CD14-positive monocyte (primary cell): Measurements from ENCODE around the gene LRRC58. TPM values are rescaled to one million over a fixed set of nuclear protein-coding genes. Genes with fewer than 3 reads are reported as not detected.

Experiments
- DNase-seq, 3 donors: peaks; one replicate each; pipeline ENCODE4 v3.0.0-alpha.2; 2011 to 2022
- H2AFZ ChIP-seq: 2 replicates; pipeline ENCODE4 v1.6.0; 2012; ENCODE audit warnings: mild to moderate bottlenecking, low read depth, low read length, inconsistent platforms; ENCODE audit not compliant: insufficient read depth, poor library complexity, severe bottlenecking
- H3K27ac ChIP-seq, 2 donors: 1 replicate in 1 of 2; 2 replicates in 1 of 2; pipeline ENCODE4 v1.5.1; 2012 to 2013; ENCODE audit warnings: low read length in 2 of 2, control low read depth in 1 of 2, inconsistent platforms in 1 of 2, low read depth in 1 of 2, mild to moderate bottlenecking in 1 of 2
- H3K27me3 ChIP-seq, 2 donors: one replicate each; pipeline versions ENCODE4 v1.6.0 to v1.6.1; 2011 to 2013; ENCODE audit warnings: low read length in 2 of 2; ENCODE audit not compliant: control insufficient read depth in 2 of 2, insufficient read depth in 2 of 2
- H3K36me3 ChIP-seq, 2 donors: replicated peaks in 1 of 2; 1 replicate in 1 of 2; 2 replicates in 1 of 2; pipeline versions ENCODE4 v1.5.1 to v1.6.1; 2012 to 2013; ENCODE audit warnings: low read length in 2 of 2, control low read depth in 1 of 2, inconsistent platforms in 1 of 2, mild to moderate bottlenecking in 1 of 2; ENCODE audit not compliant: insufficient read depth in 2 of 2, control insufficient read depth in 1 of 2
- H3K4me1 ChIP-seq, 2 donors: 1 replicate in 1 of 2; 2 replicates in 1 of 2; pipeline versions ENCODE4 v1.5.1 to v1.6.1; 2012 to 2013; ENCODE audit warnings: low read length in 2 of 2, control low read depth in 1 of 2, inconsistent platforms in 1 of 2, mild to moderate bottlenecking in 1 of 2, moderate library complexity in 1 of 2; ENCODE audit not compliant: insufficient read depth in 2 of 2, control insufficient read depth in 1 of 2
- H3K4me2 ChIP-seq: replicated peaks from 2 replicates; pipeline ENCODE3; 2012; ENCODE audit warnings: low read length, moderate library complexity, mild to moderate bottlenecking; ENCODE audit not compliant: poor library complexity, severe bottlenecking; ENCODE audit errors: extremely low read depth
- H3K4me3 ChIP-seq, 3 experiments: fragments of 200-600 bp in 1 of 3; sonication (generic) in 1 of 3; replicated peaks in 1 of 3; 1 replicate in 2 of 3; 2 replicates in 1 of 3; pipeline ENCODE4 v1.5.1; 2011 to 2013; ENCODE audit warnings: low read length in 3 of 3, mild to moderate bottlenecking in 3 of 3, control low read depth in 2 of 3, low read depth in 2 of 3, inconsistent platforms in 1 of 3, moderate library complexity in 1 of 3
- H3K79me2 ChIP-seq: 2 replicates; pipeline ENCODE4 v1.6.0; 2012; ENCODE audit warnings: mild to moderate bottlenecking, control low read depth, inconsistent platforms, low read length, moderate library complexity; ENCODE audit not compliant: insufficient read depth
- H3K9ac ChIP-seq: 2 replicates; pipeline ENCODE4 v1.6.0; 2017; ENCODE audit warnings: low read length, mild to moderate bottlenecking; ENCODE audit not compliant: insufficient read depth, poor library complexity, severe bottlenecking
- H3K9me3 ChIP-seq, 2 donors: replicated peaks in 1 of 2; 1 replicate in 1 of 2; 2 replicates in 1 of 2; pipeline versions ENCODE4 v1.5.1 to v1.6.1; 2012 to 2013; ENCODE audit warnings: low read length in 2 of 2, control low read depth in 1 of 2; ENCODE audit not compliant: control insufficient read depth in 1 of 2, insufficient read depth in 1 of 2
- H4K20me1 ChIP-seq: 2 replicates; pipeline ENCODE4 v1.6.0; 2012; ENCODE audit warnings: mild to moderate bottlenecking, low read length, control low read depth, moderate library complexity; ENCODE audit not compliant: insufficient read depth
- H3K27ac Mint-ChIP-seq, 7 donors: one replicate each; pipeline ENCODE4 v1.8.0; 2020; ENCODE audit warnings: mild to moderate bottlenecking in 7 of 7, mixed read lengths in 7 of 7, moderate library complexity in 6 of 7, inconsistent platforms in 2 of 7
- H3K27me3 Mint-ChIP-seq, 3 donors: one replicate each; pipeline ENCODE4 v1.8.0; 2021 to 2022; ENCODE audit warnings: low read depth in 3 of 3, mild to moderate bottlenecking in 3 of 3, mixed read lengths in 3 of 3, moderate library complexity in 3 of 3, inconsistent platforms in 1 of 3
- H3K36me3 Mint-ChIP-seq, 2 donors: one replicate each; pipeline ENCODE4 v1.8.0; 2020; ENCODE audit warnings: mixed read lengths in 2 of 2, inconsistent platforms in 1 of 2, mild to moderate bottlenecking in 1 of 2
- H3K4me1 Mint-ChIP-seq: one replicate; pipeline ENCODE4 v1.8.0; 2020; ENCODE audit warnings: mild to moderate bottlenecking, mixed read lengths
- H3K4me3 Mint-ChIP-seq, 2 donors: one replicate each; pipeline ENCODE4 v1.8.0; 2020; ENCODE audit warnings: mild to moderate bottlenecking in 2 of 2, mixed read lengths in 2 of 2, moderate library complexity in 1 of 2
- H3K9me3 Mint-ChIP-seq, 7 donors: one replicate each; pipeline ENCODE4 v1.8.0; 2020 to 2022; ENCODE audit warnings: mixed read lengths in 7 of 7, mild to moderate bottlenecking in 6 of 7, moderate library complexity in 6 of 7, inconsistent platforms in 2 of 7
- WGBS: methylation state at CpG from one replicate; pipeline ENCODE4 v1.1.5; 2013; ENCODE audit warnings: missing lambda C conversion rate; ENCODE audit not compliant: insufficient coverage; 5-methylcytosine and 5-hydroxymethylcytosine counted together
- intact Hi-C, 2 donors: fragments of 100-400 bp; cut with micrococcal nuclease; formaldehyde crosslinking; loops; one replicate each; pipeline versions ENCODE4 v1.15.0 to v1.15.1; 2023
- polyA plus RNA-seq, 3 donors: library from polyadenylated mRNA; depleted of rRNA in 1 of 3; unstranded in 2 of 3; stranded (reverse) in 1 of 3; fragments of 300-500 nt in 2 of 3; fragments of >200 nt in 1 of 3; fragmentation: Illumina TruSeq in 2 of 3; gene quantifications; 1 replicate in 2 of 3; 2 replicates in 1 of 3; pipeline ENCODE4 v1.2.3, GENCODE V29; 2012 to 2021
- TF ChIP-seq, protein P1 (sequence below): fragments of 200-600 bp; IDR thresholded peaks from one replicate; pipeline ENCODE4 v1.8.0; 2022; ENCODE audit warnings: antibody characterized with exemption, mild to moderate bottlenecking

LRRC58 gene
- polyA plus RNA-seq, 3 donors, result 6.5 to 12.4 (median 8.3) TPM

- Histone ChIP-seq H3K9me3 (peaks cover 7 to 26% of the 10 kb centered on the region in 2 donors), H3K4me3 (no peak overlapping the region), H3K27ac (no peak overlapping the region), H4K20me1 (no peaks in the 10 kb centered on the region), H2AFZ (no peak overlapping the region), H3K9ac (no peak overlapping the region), H3K4me1 (no peaks in the 10 kb centered on the region), H3K36me3 (no peaks in the 10 kb centered on the region), H3K27me3 (no peaks in the 10 kb centered on the region), H3K4me2 (no peak overlapping the region), H3K79me2 (no peaks in the 10 kb centered on the region)
- Mint-ChIP-seq H3K36me3 (peaks cover 12 to 16% of the 10 kb centered on the region in 2 donors), H3K4me3 (no peak overlapping the region), H3K4me1 (no peaks in the 10 kb centered on the region), H3K27me3 (peaks cover 0 to 5% (median 2%) of the 10 kb centered on the region in 3 donors), H3K27ac (no peak overlapping the region), H3K9me3 (peaks cover 22 to 40% (median 31%) of the 10 kb centered on the region in 7 donors)
- no peak for DNase-seq
- intact Hi-C loops, result no loop called here
- TF ChIP-seq, protein P1, sequence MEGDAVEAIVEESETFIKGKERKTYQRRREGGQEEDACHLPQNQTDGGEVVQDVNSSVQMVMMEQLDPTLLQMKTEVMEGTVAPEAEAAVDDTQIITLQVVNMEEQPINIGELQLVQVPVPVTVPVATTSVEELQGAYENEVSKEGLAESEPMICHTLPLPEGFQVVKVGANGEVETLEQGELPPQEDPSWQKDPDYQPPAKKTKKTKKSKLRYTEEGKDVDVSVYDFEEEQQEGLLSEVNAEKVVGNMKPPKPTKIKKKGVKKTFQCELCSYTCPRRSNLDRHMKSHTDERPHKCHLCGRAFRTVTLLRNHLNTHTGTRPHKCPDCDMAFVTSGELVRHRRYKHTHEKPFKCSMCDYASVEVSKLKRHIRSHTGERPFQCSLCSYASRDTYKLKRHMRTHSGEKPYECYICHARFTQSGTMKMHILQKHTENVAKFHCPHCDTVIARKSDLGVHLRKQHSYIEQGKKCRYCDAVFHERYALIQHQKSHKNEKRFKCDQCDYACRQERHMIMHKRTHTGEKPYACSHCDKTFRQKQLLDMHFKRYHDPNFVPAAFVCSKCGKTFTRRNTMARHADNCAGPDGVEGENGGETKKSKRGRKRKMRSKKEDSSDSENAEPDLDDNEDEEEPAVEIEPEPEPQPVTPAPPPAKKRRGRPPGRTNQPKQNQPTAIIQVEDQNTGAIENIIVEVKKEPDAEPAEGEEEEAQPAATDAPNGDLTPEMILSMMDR, result no peak
- 96% methylated on average over 23 of the region's 24 CpGs for WGBS
Observed at GRCh38 chr3:120311863-120312794, 37.0 kb downstream of the LRRC58 start.

DNA sequence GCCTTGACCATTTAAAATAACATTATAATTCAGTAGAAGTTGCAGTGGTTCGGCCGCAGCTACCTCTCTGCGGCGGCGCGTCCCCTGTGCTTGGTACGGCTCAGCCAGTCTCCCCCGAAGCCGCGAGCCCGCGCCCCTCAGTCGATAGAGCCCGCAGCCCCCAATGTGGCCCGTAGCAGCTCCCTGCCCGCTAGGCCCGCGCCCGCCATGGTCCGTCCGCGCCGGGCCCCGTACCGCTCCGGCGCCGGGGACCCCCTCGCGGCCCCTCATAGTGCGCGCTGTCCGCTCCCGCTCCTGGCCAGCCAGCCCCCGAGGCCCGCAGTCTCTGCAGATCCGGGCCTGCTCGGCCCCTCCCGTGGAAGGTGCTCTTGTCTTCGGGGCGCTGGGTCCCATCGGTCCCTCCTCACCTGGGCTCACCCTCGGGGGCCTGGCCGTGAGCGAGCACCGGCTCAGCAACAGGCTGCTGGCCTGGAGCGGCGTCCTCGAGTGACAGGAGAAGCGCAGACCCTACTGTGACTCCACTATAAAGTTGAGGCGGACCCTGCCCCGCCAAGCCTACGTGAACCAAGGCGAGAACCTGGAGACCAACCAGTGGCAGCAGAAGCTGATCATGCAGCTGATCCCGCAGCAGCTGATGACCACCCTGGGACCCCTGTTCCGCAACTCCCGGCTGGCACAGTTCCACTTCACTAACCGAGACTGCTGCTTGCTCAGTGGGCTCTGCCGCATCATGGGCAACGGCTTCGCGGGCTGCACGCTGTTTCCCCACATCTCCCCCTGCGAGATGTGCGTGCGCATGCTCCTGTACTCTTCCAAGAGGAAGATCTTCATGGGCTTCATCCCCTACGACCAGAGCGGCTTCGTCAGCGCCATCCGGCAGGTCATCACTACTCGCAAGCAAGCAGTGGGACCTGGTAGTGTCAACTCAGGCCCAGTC, 42.4 kb downstream of the LRRC58 start:
- H3K4me2 ChIP-seq, result no peak overlapping the region
- H3K9ac ChIP-seq, result no peak overlapping the region
- Mint-ChIP-seq H3K27ac (no peak overlapping the region), H3K9me3 (peaks cover 10 to 31% (median 22%) of the 10 kb centered on the region in 7 donors), H3K36me3 (no peaks in the 10 kb centered on the region), H3K27me3 (peaks cover 0 to 14% (median 2%) of the 10 kb centered on the region in 3 donors), H3K4me3 (no peak overlapping the region), H3K4me1 (no peaks in the 10 kb centered on the region)
- no peak overlapping the region for H2AFZ ChIP-seq
- TF ChIP-seq, protein P1, result no peak
- intact Hi-C loops, result no loop called here
- H3K9me3 ChIP-seq, result peaks cover 4 to 19% of the 10 kb centered on the region in 2 donors
- WGBS, result 68% methylated on average over 56 of the region's 72 CpGs
- no peaks in the 10 kb centered on the region for H3K4me1 ChIP-seq
- no peaks in the 10 kb centered on the region for H4K20me1 ChIP-seq
- H3K36me3 ChIP-seq, result no peaks in the 10 kb centered on the region
- no peak for DNase-seq
- no peaks in the 10 kb centered on the region for H3K79me2 ChIP-seq
- no peaks in the 10 kb centered on the region for H3K27me3 ChIP-seq
- no peak overlapping the region for H3K4me3 ChIP-seq
- H3K27ac ChIP-seq, result no peak overlapping the region
